ENCODE results near the gene CA6.
"Not testable (repeated sequence)": the region's sequence is repeated elsewhere in the genome, so short reads cannot be mapped to it uniquely, and the experiment has no call there.

CA6 gene

GRCh38 chr1:9014475-9015375 lies 69.1 kb downstream of the CA6 start:
- TF ChIP-seq CTCF (IDR thresholded peaks at IDR 0.05): no peak
- Histone ChIP-seq H3K79me2 (no peaks in the 10 kb centered on the region), H2AFZ (no peak overlapping the region), H3K4me2 (ENCODE audit: low read length) (no peak overlapping the region), H3K4me1 (no peaks in the 10 kb centered on the region), H3K36me3 (ENCODE audit: control insufficient read depth, insufficient read depth, low read length) (no peaks in the 10 kb centered on the region), H3K27ac (no peak overlapping the region), H3K9me3 (ENCODE audit: control insufficient read depth, low read length) (no peaks in the 10 kb centered on the region), H3K27me3 (ENCODE audit: control insufficient read depth, insufficient read depth, low read length) (no peaks in the 10 kb centered on the region), H3K9ac (no peak overlapping the region), H3K4me3 (ENCODE audit: low read depth, low read length) (no peak overlapping the region)

GRCh38 chr1:9016455-9016854 lies 70.8 kb downstream of the CA6 start:
- no peak overlapping the region for H2AFZ ChIP-seq
- no peak overlapping the region for H3K27ac ChIP-seq
- no peak overlapping the region for H3K9ac ChIP-seq
- no peaks in the 10 kb centered on the region for H3K9me3 ChIP-seq (ENCODE audit: control insufficient read depth, low read length)
- no peak overlapping the region for H3K4me3 ChIP-seq (ENCODE audit: low read depth, low read length)
- TF ChIP-seq CTCF (IDR thresholded peaks at IDR 0.05): no peak
- H3K36me3 ChIP-seq (ENCODE audit: control insufficient read depth, insufficient read depth, low read length): no peaks in the 10 kb centered on the region
- H3K4me1 ChIP-seq: no peaks in the 10 kb centered on the region
- H3K4me2 ChIP-seq (ENCODE audit: low read length): no peak overlapping the region
- no peaks in the 10 kb centered on the region for H3K79me2 ChIP-seq
- H3K27me3 ChIP-seq (ENCODE audit: control insufficient read depth, insufficient read depth, low read length): no peaks in the 10 kb centered on the region

DNA sequence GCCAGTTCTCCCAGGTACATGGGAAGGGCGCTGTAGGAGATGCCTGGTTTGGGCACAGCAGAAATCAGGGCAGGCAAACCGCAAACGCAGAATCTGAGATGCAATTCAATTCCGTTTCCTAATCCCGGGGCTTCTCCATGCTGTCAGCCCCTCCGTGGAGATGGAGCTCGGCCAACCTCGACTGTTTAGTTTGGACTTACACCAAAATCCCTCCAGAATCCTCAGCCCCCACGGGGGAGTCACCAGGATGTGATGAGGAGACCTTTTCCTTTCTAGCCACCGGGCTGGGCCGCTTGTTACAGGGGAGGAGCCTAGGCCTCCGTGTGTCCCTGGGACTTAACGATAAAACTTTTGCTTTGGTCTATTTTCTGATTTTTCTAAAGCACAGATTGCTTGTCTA lies 72.7 kb downstream of the CA6 start:
- H3K9me3 ChIP-seq (ENCODE audit: control insufficient read depth, low read length): no peaks in the 10 kb centered on the region
- no peaks in the 10 kb centered on the region for H3K4me1 ChIP-seq
- no peaks in the 10 kb centered on the region for H3K27me3 ChIP-seq (ENCODE audit: control insufficient read depth, insufficient read depth, low read length)
- H3K27ac ChIP-seq: no peak overlapping the region
- no peak for TF ChIP-seq CTCF (IDR thresholded peaks at IDR 0.05)
- no peak overlapping the region for H2AFZ ChIP-seq
- H3K79me2 ChIP-seq: no peaks in the 10 kb centered on the region
- no peak overlapping the region for H3K4me3 ChIP-seq (ENCODE audit: low read depth, low read length)
- no peak overlapping the region for H3K9ac ChIP-seq
- H3K36me3 ChIP-seq (ENCODE audit: control insufficient read depth, insufficient read depth, low read length): no peaks in the 10 kb centered on the region
- no peak overlapping the region for H3K4me2 ChIP-seq (ENCODE audit: low read length)

DNA sequence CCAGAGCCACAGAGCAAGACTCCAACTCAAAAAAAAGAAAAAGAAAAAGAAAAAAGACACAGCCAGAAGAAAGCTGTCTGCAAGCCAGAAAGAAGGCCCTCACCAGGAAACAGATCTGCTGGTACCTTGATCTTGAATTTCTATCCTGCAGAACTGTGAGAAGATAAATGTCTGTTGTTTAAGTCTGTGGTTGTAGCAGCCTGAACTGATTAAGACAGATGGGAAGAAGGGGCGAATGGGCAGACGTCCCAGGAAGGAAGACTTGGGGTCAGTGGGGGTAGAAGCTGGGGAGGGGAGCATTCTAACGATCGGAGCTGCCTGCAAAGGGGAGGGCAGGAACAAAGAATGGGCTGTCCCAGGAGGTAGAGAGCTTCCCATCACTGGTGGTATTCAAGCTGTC lies 74.2 kb downstream of the CA6 start:
- no peak for TF ChIP-seq CTCF (IDR thresholded peaks at IDR 0.05)
- H3K9ac ChIP-seq: no peak overlapping the region
- no peak overlapping the region for H2AFZ ChIP-seq
- H3K79me2 ChIP-seq: no peaks in the 10 kb centered on the region
- H3K4me3 ChIP-seq (ENCODE audit: low read depth, low read length): no peak overlapping the region
- no peaks in the 10 kb centered on the region for H3K36me3 ChIP-seq (ENCODE audit: control insufficient read depth, insufficient read depth, low read length)
- no peaks in the 10 kb centered on the region for H3K9me3 ChIP-seq (ENCODE audit: control insufficient read depth, low read length)
- no peak overlapping the region for H3K27ac ChIP-seq
- H3K4me2 ChIP-seq (ENCODE audit: low read length): no peak overlapping the region
- H3K4me1 ChIP-seq: no peaks in the 10 kb centered on the region
- no peaks in the 10 kb centered on the region for H3K27me3 ChIP-seq (ENCODE audit: control insufficient read depth, insufficient read depth, low read length)

GRCh38 chr1:9020305-9020704 lies 74.6 kb downstream of the CA6 start:
- Histone ChIP-seq H3K79me2 (no peaks in the 10 kb centered on the region), H3K4me1 (no peaks in the 10 kb centered on the region), H3K27ac (no peak overlapping the region), H3K9ac (no peak overlapping the region), H3K4me2 (ENCODE audit: low read length) (no peak overlapping the region), H3K36me3 (ENCODE audit: control insufficient read depth, insufficient read depth, low read length) (no peaks in the 10 kb centered on the region), H3K4me3 (ENCODE audit: low read depth, low read length) (no peak overlapping the region), H3K27me3 (ENCODE audit: control insufficient read depth, insufficient read depth, low read length) (no peaks in the 10 kb centered on the region), H3K9me3 (ENCODE audit: control insufficient read depth, low read length) (no peaks in the 10 kb centered on the region), H2AFZ (no peak overlapping the region)
- no peak for TF ChIP-seq CTCF (IDR thresholded peaks at IDR 0.05)

DNA sequence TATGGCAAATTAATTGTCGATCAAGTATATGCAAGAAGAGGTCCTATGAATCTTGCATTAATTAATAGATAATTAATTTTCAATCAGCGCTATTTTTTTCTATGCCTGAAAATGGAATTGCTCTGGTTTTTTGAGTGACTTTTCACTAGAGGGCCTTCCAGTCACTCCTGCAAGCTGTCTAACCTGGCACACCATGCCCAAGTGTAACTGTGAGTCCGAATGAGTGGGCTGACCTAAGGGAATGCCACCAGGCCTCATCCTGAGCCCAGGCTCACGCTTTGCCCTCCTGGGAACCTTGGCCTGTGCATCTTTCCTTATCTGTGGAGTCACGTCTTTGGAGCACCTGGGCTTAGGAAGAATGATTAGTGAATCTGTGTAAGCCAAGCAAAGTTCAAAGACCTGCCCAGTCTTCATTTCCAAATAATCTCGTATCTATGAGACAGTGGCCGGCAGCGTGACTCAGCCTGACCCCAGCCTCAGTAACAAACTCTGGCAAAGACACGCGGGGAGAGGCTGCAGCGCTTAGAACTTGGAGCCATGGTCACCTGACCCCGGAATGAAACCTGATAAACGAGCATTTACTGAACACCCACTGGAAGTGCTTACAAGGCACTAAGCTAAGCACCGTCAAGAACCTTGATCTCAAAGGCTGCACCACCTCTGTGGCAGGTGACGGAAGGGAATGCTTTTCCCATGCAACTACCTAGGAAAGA lies 76.5 kb downstream of the CA6 start:
- not testable (repeated sequence) for H3K4me1 ChIP-seq; H2AFZ ChIP-seq; H3K9ac ChIP-seq; H3K79me2 ChIP-seq; H3K27me3 ChIP-seq (ENCODE audit: control insufficient read depth, insufficient read depth, low read length); H3K4me2 ChIP-seq (ENCODE audit: low read length); H3K4me3 ChIP-seq (ENCODE audit: low read depth, low read length); H3K36me3 ChIP-seq (ENCODE audit: control insufficient read depth, insufficient read depth, low read length); H3K27ac ChIP-seq; H3K9me3 ChIP-seq (ENCODE audit: control insufficient read depth, low read length)

Measured in parathyroid adenoma (tissue), 2 donors.